ENCODE results near the gene KIF2A. TPM values are rescaled to one million over a fixed set of nuclear protein-coding genes. Genes with fewer than 3 reads are reported as not detected.

Gene KIF2A
- total and polyA plus RNA-seq, 2 of the 8 experiments (the other 6 are each of a cell fraction or from before 2014, with no cell fraction given): 18.4 to 97.1 TPM

DNA sequence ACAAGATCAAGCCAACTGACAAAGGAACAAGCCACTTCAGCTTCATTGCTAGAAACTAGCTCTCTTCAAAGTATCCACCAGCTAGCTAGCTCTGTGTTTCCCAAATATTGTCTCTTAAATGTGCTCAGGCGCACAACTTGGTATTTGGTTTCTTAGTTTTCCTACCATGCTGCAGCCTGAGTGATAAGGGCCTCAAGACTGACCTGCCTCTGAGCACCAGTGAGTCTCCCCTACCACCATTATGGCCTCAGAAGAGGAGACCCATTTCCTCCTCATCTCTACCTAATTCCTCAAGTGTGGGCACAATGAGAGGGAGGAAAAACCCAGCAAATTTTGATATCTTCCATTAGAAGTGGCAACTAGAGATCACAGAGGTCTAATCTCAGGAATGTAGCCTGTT lies 34.6 kb upstream of the KIF2A start:
- DNase-seq (ENCODE audit: low read depth in 1 of 2, low spot score in 2 of 2): no peak
- no peak for FAIRE-seq
- Histone ChIP-seq H2AK5ac (ENCODE audit: low read depth, low read length) (no peak overlapping the region), H3K4me3 (ENCODE audit: extremely low read depth in 1 of 4, insufficient read depth in 2 of 4, low read depth in 3 of 4, low read length in 4 of 4) (no peak overlapping the region), H2BK20ac (ENCODE audit: low read length) (no peak overlapping the region), H3K23me2 (ENCODE audit: low read depth, low read length) (no peaks in the 10 kb centered on the region), H2BK5ac (ENCODE audit: low read depth, low read length) (no peak overlapping the region), H3K56ac (replicated peaks; ENCODE audit: insufficient read length, low read depth, low read length) (no peak overlapping the region), H3K14ac (ENCODE audit: insufficient read length) (no peak overlapping the region), H4K8ac (ENCODE audit: extremely low read depth, insufficient read depth, low read length) (no peak overlapping the region), H3K4me2 (ENCODE audit: insufficient read depth in 1 of 2, low read depth in 2 of 2, low read length in 2 of 2) (no peak overlapping the region), H3K36me3 (ENCODE audit: control insufficient read depth in 2 of 4, insufficient read depth in 4 of 4, low read length in 3 of 4) (no peaks in the 10 kb centered on the region), H4K5ac (ENCODE audit: insufficient read length, low read depth, low read length) (no peak overlapping the region), H4K91ac (replicated peaks; ENCODE audit: insufficient read length, low read length) (no peak overlapping the region), H3K9me3 (ENCODE audit: insufficient read depth in 2 of 2, low read depth in 1 of 2, low read length in 1 of 2) (no peaks in the 10 kb centered on the region), H2BK15ac (ENCODE audit: low read length) (no peak overlapping the region), H3K18ac (ENCODE audit: extremely low read depth, low read length) (no peak overlapping the region), H3K23ac (ENCODE audit: insufficient read length) (no peak overlapping the region), H4K20me1 (replicated peaks in 1 of 2; ENCODE audit: control insufficient read depth in 1 of 2, insufficient read depth in 2 of 2, low read length in 2 of 2) (no peaks in the 10 kb centered on the region), H3K79me2 (ENCODE audit: control insufficient read depth in 1 of 2, insufficient read depth in 2 of 2, low read length in 2 of 2) (no peaks in the 10 kb centered on the region), H3K27ac (ENCODE audit: low read depth, low read length) (no peak overlapping the region), H2AFZ (ENCODE audit: low read length) (no peak overlapping the region), H2BK12ac (ENCODE audit: low read depth, low read length) (no peak overlapping the region), H3K4me1 (replicated peaks in 1 of 4; ENCODE audit: control insufficient read depth in 3 of 4, insufficient read depth in 4 of 4, low read length in 3 of 4) (no peaks in the 10 kb centered on the region), H3K4ac (replicated peaks; ENCODE audit: insufficient read length, low read depth, low read length) (no peak overlapping the region), H3K9ac (replicated peaks in 1 of 4; ENCODE audit: extremely low read depth in 1 of 4, low read depth in 3 of 4, low read length in 3 of 4) (no peak overlapping the region), H3K27me3 (replicated peaks in 1 of 4; ENCODE audit: control insufficient read depth in 3 of 4, extremely low read depth in 1 of 4, insufficient read depth in 3 of 4, low read length in 3 of 4) (no peaks in the 10 kb centered on the region; a peak in 1 of 7 replicates), H3K79me1 (ENCODE audit: low read depth, low read length) (no peaks in the 10 kb centered on the region), H2BK120ac (replicated peaks; ENCODE audit: low read depth, low read length) (no peak overlapping the region)
- WGBS, 2 experiments (ENCODE audit: extremely low coverage in 1 of 2, insufficient coverage in 1 of 2, insufficient read length in 1 of 2, insufficient replicate concordance in 2 of 2, low coverage in 1 of 2, low lambda C conversion rate in 2 of 2, missing lambda C conversion rate in 1 of 2): 90% methylated on average over 1 of the region's 1 CpG; no CpG with 5 or more reads in 1 of the 2 experiments
- ChIA-PET CTCF (ENCODE audit: partially characterized antibody) (interaction anchor here (1.1 to 2.3 kb wide), 2 partner anchors 10 to 47 kb away, joined by 3 to 7 read pairs; no protein-coding TSS in a partner anchor), POLR2A (ENCODE audit: partially characterized antibody) (no interaction called here)
- TF ChIP-seq PHF8 (conservative IDR thresholded peaks at IDR 0.05; ENCODE audit: low read depth, low read length) (no peak), TAF7 (optimal IDR thresholded peaks at IDR 0.05; ENCODE audit: borderline replicate concordance, low read depth, low read length) (no peak), TCF12 (IDR thresholded peaks at IDR 0.05; ENCODE audit: low read depth, low read length) (no peak), CBX5 (IDR thresholded peaks at IDR 0.05; ENCODE audit: low read depth, low read length) (no peak)
- TF ChIP-seq, protein P1, sequence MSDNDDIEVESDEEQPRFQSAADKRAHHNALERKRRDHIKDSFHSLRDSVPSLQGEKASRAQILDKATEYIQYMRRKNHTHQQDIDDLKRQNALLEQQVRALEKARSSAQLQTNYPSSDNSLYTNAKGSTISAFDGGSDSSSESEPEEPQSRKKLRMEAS (IDR thresholded peaks at IDR 0.05): no peak

Measured in H1 (cell line).